ENCODE measurements around the gene EHD3.

EHD3 gene

DNA sequence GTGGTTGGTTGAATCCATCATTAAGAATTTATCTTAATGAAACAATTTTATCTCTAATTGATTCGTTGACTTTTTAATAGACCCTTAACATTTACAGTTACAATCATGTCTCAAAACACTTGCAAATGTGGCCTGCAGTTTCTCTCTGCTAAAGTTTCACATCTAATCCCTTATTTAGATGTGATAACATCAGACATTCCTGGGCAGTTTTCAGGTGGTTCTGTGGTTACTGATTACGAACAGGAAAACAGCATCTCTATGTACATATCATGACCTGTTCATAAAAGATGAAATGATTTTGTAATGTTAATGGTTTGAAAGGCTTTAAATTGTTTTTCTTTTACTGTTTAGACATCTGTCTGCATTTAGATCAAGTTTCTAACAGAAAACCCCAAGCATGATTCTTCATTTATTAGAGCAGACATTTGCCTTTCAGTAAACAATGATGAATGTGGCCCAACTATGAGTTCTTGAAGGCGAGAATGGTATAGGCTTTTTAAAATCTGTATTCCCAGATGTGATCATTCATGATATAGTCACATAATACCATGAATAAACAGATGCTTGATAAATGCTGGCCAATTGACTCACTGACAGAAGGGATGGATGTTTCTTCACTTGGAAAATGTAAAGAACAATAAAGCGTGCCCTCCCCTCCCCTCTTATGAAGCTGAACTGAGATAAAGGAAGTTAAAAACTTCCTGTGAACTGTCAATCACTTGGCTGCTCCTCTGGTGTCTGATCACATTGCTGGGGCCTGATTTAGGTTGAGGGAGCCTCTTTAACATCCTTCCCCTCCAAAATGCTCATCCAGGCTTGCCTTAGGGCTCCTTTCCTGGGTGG is 20.1 kb upstream of the EHD3 start:
- no peak overlapping the region for H3K4me3 ChIP-seq (ENCODE audit: low read length)
- H3K4me1 ChIP-seq (ENCODE audit: control insufficient read depth, insufficient read depth, low read length) = no peaks in the 10 kb centered on the region

DNA sequence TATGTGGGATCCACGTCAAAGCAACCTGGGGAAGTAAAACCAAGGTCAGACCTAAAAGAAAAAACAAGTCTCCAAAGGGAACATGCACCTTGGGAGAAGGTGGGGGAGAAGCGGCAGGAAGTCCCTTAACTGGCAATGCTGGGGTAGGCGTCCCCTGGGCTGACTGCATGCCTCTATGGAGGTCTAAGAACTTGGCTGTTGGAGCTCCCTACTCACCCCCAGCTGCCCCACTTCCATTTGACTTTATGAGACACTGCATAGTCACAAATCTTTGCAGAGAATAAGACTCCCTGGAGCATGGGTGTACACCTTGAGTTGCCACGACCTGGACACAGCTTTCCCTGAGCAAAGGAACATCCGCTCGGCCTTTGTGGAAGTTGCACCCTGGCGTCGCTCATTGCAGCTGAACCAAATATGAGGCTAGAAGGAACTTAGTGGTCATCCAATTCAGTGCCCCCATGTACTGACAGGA is 19.5 kb upstream of the EHD3 start:
- Histone ChIP-seq H3K27me3 (ENCODE audit: control insufficient read depth, insufficient read depth, low read length) (peaks cover 26% of the 10 kb centered on the region), H3K36me3 (ENCODE audit: insufficient read depth, low read length) (no peaks in the 10 kb centered on the region), H3K4me2 (ENCODE audit: low read length) (no peak overlapping the region), H3K9me3 (replicated peaks; ENCODE audit: low read length) (no peaks in the 10 kb centered on the region), H3K4me1 (ENCODE audit: control insufficient read depth, insufficient read depth, low read length) (no peaks in the 10 kb centered on the region), H3K9ac (ENCODE audit: low read depth, low read length) (no peak overlapping the region), H3K4me3 (ENCODE audit: low read length) (no peak overlapping the region)

More for the DNA sequence above, 20.1 kb upstream of the EHD3 start:
- no peak overlapping the region for H3K4me2 ChIP-seq (ENCODE audit: low read length)
- H3K9me3 ChIP-seq (replicated peaks; ENCODE audit: low read length) = no peaks in the 10 kb centered on the region
- H3K27me3 ChIP-seq (ENCODE audit: control insufficient read depth, insufficient read depth, low read length) = peaks cover 20% of the 10 kb centered on the region
- no peaks in the 10 kb centered on the region for H3K36me3 ChIP-seq (ENCODE audit: insufficient read depth, low read length)
- H3K9ac ChIP-seq (ENCODE audit: low read depth, low read length) = no peak overlapping the region

- no peaks in the 10 kb centered on the region for H3K4me1 ChIP-seq (ENCODE audit: control insufficient read depth, insufficient read depth, low read length)
- no peaks in the 10 kb centered on the region for H3K9me3 ChIP-seq (replicated peaks; ENCODE audit: low read length)
- H3K9ac ChIP-seq (ENCODE audit: low read depth, low read length) = no peak overlapping the region
- no peak overlapping the region for H3K4me2 ChIP-seq (ENCODE audit: low read length)
- H3K27me3 ChIP-seq (ENCODE audit: control insufficient read depth, insufficient read depth, low read length) = peaks cover 41% of the 10 kb centered on the region
- no peaks in the 10 kb centered on the region for H3K36me3 ChIP-seq (ENCODE audit: insufficient read depth, low read length)
- no peak overlapping the region for H3K4me3 ChIP-seq (ENCODE audit: low read length)
Observed at GRCh38 chr2:31216734-31217133, 17.2 kb upstream of the EHD3 start.

- no peak within 1 kb of the TSS for H3K9ac ChIP-seq (ENCODE audit: low read depth, low read length)
- no peaks in the 10 kb centered on the region for H3K4me1 ChIP-seq (ENCODE audit: control insufficient read depth, insufficient read depth, low read length)
- peaks cover 49% of the 10 kb centered on the region for H3K27me3 ChIP-seq (ENCODE audit: control insufficient read depth, insufficient read depth, low read length)
- no peaks in the 10 kb centered on the region for H3K36me3 ChIP-seq (ENCODE audit: insufficient read depth, low read length)
- H3K4me3 ChIP-seq (ENCODE audit: low read length) = no peak within 1 kb of the TSS
- H3K9me3 ChIP-seq (replicated peaks; ENCODE audit: low read length) = no peaks in the 10 kb centered on the region
- H3K4me2 ChIP-seq (ENCODE audit: low read length) = no peak within 1 kb of the TSS
Observed at GRCh38 chr2:31217465-31218200, 16.3 kb upstream of the EHD3 start, which contains the start of gene CAPN14. Gene CAPN14, minus strand, starts transcription at chr2:31217515. Its CDS starts 12,068 bp downstream, at chr2:31205447.

GRCh38 chr2:31219131-31219969 is 14.6 kb upstream of the EHD3 start:
- H3K4me2 ChIP-seq (ENCODE audit: low read length) = no peak overlapping the region
- H3K4me3 ChIP-seq (ENCODE audit: low read length) = no peak overlapping the region
- no peaks in the 10 kb centered on the region for H3K9me3 ChIP-seq (replicated peaks; ENCODE audit: low read length)
- H3K27me3 ChIP-seq (ENCODE audit: control insufficient read depth, insufficient read depth, low read length) = peaks cover 55% of the 10 kb centered on the region
- H3K4me1 ChIP-seq (ENCODE audit: control insufficient read depth, insufficient read depth, low read length) = no peaks in the 10 kb centered on the region
- H3K36me3 ChIP-seq (ENCODE audit: insufficient read depth, low read length) = no peaks in the 10 kb centered on the region
- no peak overlapping the region for H3K9ac ChIP-seq (ENCODE audit: low read depth, low read length)

DNA sequence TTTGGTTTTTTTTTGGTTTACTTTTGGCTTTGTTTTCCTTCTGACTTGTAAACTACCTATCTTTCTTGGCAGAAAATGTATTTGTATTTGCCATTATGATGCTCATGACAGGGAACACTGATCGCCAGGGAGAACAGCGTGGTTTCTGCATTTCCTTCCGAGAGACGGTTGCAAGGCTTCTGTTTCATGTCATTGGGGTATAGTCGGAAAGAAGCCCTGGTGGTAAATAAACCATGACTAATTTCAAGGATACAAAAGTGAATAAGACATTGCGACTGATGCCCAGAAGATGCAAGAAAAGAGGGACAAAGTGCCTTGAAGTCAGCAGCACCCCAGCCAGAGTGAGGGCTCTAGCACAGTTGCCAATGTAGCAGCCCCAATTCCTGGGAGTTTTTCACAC is 12.4 kb upstream of the EHD3 start:
- H3K9ac ChIP-seq (ENCODE audit: low read depth, low read length) = no peak overlapping the region
- H3K9me3 ChIP-seq (replicated peaks; ENCODE audit: low read length) = no peaks in the 10 kb centered on the region
- H3K4me1 ChIP-seq (ENCODE audit: control insufficient read depth, insufficient read depth, low read length) = no peaks in the 10 kb centered on the region
- H3K4me2 ChIP-seq (ENCODE audit: low read length) = no peak overlapping the region
- H3K4me3 ChIP-seq (ENCODE audit: low read length) = no peak overlapping the region
- H3K27me3 ChIP-seq (ENCODE audit: control insufficient read depth, insufficient read depth, low read length) = peaks cover 54% of the 10 kb centered on the region
- H3K36me3 ChIP-seq (ENCODE audit: insufficient read depth, low read length) = no peaks in the 10 kb centered on the region

GRCh38 chr2:31222071-31222470 is 11.9 kb upstream of the EHD3 start:
- Histone ChIP-seq H3K4me3 (ENCODE audit: low read length) (no peak overlapping the region), H3K9me3 (replicated peaks; ENCODE audit: low read length) (no peaks in the 10 kb centered on the region), H3K4me1 (ENCODE audit: control insufficient read depth, insufficient read depth, low read length) (no peaks in the 10 kb centered on the region), H3K36me3 (ENCODE audit: insufficient read depth, low read length) (no peaks in the 10 kb centered on the region), H3K4me2 (ENCODE audit: low read length) (no peak overlapping the region), H3K27me3 (ENCODE audit: control insufficient read depth, insufficient read depth, low read length) (peaks cover 57% of the 10 kb centered on the region), H3K9ac (ENCODE audit: low read depth, low read length) (no peak overlapping the region)

DNA sequence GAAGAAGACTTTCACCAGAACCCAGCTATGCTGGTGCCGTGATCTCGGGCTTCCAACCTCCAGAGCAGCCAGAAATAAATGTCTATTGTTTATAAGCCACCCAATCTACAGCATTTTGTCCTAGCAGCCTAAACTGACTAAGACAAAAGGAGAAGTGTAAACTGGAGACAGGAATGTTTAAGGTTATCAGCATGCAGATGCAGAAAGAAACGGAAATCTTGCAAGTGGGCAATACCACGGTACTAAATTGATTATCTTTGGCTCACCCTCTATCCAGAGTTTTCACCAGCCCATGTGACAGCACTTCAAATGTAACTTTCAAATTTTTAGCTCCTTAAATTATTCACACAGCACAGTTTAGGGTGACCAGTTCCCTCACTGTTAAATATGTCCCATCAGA is 10.9 kb upstream of the EHD3 start:
- H3K4me3 ChIP-seq (ENCODE audit: low read length) = no peak overlapping the region
- H3K9me3 ChIP-seq (replicated peaks; ENCODE audit: low read length) = no peaks in the 10 kb centered on the region
- no peaks in the 10 kb centered on the region for H3K4me1 ChIP-seq (ENCODE audit: control insufficient read depth, insufficient read depth, low read length)
- H3K36me3 ChIP-seq (ENCODE audit: insufficient read depth, low read length) = no peaks in the 10 kb centered on the region
- no peak overlapping the region for H3K4me2 ChIP-seq (ENCODE audit: low read length)
- peaks cover 64% of the 10 kb centered on the region for H3K27me3 ChIP-seq (ENCODE audit: control insufficient read depth, insufficient read depth, low read length)
- no peak overlapping the region for H3K9ac ChIP-seq (ENCODE audit: low read depth, low read length)

- H3K4me3 ChIP-seq (ENCODE audit: low read length) = no peak overlapping the region
- no peaks in the 10 kb centered on the region for H3K9me3 ChIP-seq (replicated peaks; ENCODE audit: low read length)
- no peaks in the 10 kb centered on the region for H3K36me3 ChIP-seq (ENCODE audit: insufficient read depth, low read length)
- H3K9ac ChIP-seq (ENCODE audit: low read depth, low read length) = no peak overlapping the region
- no peaks in the 10 kb centered on the region for H3K4me1 ChIP-seq (ENCODE audit: control insufficient read depth, insufficient read depth, low read length)
- H3K27me3 ChIP-seq (ENCODE audit: control insufficient read depth, insufficient read depth, low read length) = peaks cover 57% of the 10 kb centered on the region
- no peak overlapping the region for H3K4me2 ChIP-seq (ENCODE audit: low read length)
Observed at GRCh38 chr2:31223749-31224148, 10.2 kb upstream of the EHD3 start.

DNA sequence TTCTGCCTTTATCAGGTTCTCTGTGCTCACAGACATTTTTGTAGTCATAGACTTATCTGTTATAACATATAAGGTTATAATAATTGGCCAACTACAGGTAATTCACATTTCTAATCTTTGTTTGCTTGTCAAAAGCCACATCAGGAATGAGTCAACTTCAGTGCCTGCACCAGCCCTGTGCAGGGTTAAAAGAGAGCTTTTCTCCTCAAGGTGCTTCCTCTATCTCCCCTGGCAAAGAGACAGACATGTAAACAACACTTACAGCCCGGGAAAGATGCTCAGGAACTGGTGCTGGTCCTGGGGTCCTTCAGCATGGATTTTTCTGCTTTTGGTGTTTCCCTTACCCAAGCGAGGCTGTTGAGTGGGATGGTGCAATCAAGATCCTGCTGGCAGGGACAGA is 7.7 kb upstream of the EHD3 start:
- H3K9ac ChIP-seq (ENCODE audit: low read depth, low read length) = no peak overlapping the region
- H3K4me2 ChIP-seq (ENCODE audit: low read length) = no peak overlapping the region
- H3K36me3 ChIP-seq (ENCODE audit: insufficient read depth, low read length) = no peaks in the 10 kb centered on the region
- no peak overlapping the region for H3K4me3 ChIP-seq (ENCODE audit: low read length)
- no peaks in the 10 kb centered on the region for H3K9me3 ChIP-seq (replicated peaks; ENCODE audit: low read length)
- peaks cover 53% of the 10 kb centered on the region for H3K27me3 ChIP-seq (ENCODE audit: control insufficient read depth, insufficient read depth, low read length)
- no peaks in the 10 kb centered on the region for H3K4me1 ChIP-seq (ENCODE audit: control insufficient read depth, insufficient read depth, low read length)

DNA sequence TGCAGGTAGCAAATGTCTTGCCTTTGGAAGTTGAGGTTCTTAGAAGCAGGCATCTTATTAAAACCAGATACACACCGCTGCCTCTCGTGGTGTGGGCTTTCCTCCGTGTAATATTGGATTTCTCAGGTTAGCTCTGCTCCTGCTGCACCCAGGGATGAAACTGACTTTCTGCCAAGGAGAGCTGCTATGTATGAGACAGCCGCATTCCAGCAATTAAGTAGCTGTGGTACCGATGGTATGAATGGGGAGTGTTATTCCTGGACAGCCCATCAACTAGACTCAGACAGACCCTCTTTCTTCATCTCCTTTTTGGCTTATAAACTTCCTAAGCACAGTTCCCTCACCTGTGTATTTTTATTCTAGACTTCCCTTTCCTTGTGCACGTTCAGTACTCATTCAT is 6.8 kb upstream of the EHD3 start:
- H3K36me3 ChIP-seq (ENCODE audit: insufficient read depth, low read length) = no peaks in the 10 kb centered on the region
- H3K4me1 ChIP-seq (ENCODE audit: control insufficient read depth, insufficient read depth, low read length) = no peaks in the 10 kb centered on the region
- no peak overlapping the region for H3K4me3 ChIP-seq (ENCODE audit: low read length)
- no peak overlapping the region for H3K9ac ChIP-seq (ENCODE audit: low read depth, low read length)
- no peak overlapping the region for H3K4me2 ChIP-seq (ENCODE audit: low read length)
- peaks cover 44% of the 10 kb centered on the region for H3K27me3 ChIP-seq (ENCODE audit: control insufficient read depth, insufficient read depth, low read length)
- no peaks in the 10 kb centered on the region for H3K9me3 ChIP-seq (replicated peaks; ENCODE audit: low read length)
